ENCODE results near the gene NUCKS1.

The NUCKS1 gene

DNA sequence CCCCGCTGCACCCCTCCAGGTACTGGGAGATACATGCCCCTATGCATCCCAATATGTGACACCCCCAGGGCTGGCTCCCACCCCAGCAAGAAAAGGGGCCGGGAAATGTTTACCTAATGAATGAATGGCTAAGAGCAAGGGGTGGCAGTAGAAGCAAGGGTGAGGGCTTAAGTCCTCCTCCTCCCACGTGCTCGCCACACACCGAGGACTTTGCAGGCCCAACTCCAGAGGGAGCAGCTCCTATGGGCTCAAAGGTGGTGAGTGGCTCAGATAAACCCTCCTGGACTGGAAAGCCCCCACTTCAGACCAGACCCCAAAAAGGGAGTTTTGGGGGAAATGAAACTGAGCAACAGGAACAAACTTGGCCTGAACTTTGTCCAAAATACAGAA lies 81.0 kb downstream of the NUCKS1 start:
- no peak for DNase-seq

DNA sequence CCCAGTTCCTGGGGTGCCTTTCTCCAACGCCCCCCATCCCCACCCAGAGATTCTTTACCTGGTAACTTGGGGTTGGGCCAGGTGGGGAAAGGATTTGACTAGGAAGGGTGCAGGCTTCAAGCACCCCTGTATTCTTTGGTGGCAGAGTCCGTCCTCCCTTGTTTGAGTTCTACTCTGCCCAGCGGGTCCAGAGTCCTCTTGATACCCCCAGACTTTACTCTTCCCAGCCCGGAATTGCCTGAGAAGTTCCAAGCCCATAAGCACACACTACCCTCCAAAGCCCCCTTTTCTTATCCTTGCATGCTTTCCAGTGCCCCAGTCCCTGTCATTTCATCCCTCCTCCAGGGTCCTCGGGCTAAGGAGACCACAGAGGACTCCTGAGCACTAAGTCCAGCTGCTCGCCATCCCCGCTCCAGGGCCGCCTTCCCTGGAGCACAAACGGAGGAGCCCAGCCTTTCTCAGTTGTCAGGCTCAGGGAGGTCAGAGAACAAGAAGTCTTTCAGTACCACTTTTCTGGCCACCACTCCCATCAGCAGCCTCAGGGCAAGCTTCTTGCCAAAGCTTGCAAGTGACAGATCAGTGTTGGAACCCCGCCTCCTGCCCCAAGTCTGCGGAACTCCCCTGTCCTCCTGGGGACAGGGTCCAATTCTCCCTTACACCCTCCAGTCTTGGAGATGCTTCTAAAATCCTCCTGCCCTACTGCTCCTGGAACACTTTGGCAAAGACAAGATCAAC lies 81.9 kb downstream of the NUCKS1 start:
- peak in 4 of 14 donors; percentile 38 to 47 (median 38) for DNase-seq

DNA sequence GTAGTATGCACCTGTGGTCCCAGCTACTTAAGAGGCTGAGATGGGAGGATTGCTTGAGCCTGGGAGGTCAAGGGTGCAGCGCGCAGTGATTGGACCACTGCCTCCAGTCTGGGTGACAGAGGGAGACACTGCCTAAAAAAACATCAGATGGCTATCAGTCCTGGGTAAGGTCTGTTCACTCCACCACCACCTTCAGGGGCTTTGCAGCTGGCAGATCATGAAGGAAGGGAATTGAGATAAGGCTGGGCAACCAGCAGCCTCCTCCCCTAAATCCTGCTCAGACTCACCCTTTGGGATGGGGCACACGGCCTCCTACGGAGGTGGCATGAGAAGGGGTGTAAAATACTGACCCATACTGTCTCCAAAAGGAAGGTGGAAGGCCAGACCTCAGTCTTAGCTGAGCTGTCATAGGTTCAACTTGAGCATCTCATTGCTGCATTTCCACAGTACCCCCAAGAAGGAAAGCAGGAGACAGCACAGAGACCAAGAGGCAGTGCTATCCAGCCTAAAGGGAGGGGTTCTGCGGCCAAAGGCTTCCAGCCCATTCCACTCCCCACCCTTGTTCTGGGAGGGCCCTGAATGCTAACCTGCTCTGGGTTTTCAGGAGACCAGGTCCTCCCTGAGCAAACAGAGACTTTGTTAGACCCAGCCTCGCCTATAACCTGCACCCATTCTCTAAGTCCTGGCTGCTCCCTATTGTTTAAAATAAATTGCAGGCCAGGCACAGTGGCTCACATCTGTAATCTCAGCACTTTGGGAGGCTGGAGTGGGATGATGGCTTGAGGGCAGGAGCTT lies 83.4 kb downstream of the NUCKS1 start:
- DNase-seq = no peak

DNA sequence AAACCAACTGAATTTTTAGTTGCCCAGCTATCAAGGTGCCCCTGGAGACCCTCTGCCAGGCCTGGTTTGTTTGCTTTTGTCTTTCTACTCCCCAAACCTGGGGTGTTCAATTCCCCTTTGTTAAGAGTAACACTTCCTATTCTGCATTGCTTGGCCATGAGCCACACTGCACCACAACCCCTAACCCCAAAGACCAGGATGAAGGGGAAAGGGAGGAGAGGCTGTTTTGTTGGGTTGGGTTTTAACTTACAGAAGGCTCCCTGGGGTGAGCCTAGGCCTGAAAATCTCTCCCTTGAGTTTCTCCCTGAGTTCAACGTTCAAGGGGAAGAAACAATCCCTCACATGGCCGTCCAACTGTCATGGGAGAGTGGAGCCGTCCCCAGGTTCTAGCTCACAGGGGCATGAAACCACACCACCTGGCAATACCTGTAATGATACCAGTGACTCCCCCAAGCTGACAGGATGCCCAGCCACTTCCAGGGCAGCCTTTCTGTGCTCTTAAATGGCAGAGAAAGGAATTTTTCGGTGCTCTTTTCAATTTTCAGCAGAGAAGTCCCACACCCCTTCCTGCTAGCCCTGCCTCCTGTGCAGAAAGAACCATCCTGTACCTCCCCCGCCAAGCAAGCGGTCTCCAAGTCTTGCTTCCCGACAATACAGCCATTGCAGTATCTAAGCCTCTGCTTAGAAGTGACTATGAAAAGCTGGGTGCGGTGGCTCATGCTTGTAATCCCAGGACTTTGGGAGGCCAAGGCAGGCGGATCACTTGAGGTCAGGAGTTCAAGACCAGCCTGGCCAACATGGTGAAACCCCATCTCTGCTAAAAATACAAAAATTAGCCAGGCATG lies 84.6 kb downstream of the NUCKS1 start:
- no peak for DNase-seq

DNA sequence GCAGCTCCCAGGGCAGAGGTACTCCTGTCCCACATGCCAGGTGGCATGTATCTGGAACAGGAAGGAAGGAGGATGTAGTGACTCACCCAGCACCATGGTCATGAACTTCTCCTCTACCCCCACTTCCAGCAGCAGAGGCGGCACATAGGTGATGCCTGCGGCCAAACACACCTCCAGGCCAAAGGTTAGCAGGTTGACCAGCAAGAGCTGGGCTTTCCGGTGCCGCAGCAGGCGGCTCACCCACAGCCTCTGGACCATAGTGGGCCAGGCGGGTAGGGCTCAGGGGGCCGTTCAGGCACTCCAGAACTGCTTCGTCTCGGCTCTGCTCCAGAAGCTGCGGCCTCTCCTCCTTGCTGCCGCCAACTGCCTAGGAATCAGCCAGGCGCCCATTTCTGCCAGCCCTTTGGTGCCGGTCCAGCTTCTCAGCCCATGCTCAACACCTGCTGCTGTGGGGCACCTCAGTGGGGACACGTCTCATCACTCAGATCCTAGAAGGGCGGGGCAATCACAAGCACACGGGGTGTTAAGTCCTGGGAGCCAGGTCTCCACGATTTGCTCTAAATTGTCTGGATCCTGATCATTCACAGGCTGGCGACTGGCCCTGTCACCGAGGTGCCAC lies 85.5 kb downstream of the NUCKS1 start:
- DNase-seq = peak in 1 of 14 donors; percentile 25

DNA sequence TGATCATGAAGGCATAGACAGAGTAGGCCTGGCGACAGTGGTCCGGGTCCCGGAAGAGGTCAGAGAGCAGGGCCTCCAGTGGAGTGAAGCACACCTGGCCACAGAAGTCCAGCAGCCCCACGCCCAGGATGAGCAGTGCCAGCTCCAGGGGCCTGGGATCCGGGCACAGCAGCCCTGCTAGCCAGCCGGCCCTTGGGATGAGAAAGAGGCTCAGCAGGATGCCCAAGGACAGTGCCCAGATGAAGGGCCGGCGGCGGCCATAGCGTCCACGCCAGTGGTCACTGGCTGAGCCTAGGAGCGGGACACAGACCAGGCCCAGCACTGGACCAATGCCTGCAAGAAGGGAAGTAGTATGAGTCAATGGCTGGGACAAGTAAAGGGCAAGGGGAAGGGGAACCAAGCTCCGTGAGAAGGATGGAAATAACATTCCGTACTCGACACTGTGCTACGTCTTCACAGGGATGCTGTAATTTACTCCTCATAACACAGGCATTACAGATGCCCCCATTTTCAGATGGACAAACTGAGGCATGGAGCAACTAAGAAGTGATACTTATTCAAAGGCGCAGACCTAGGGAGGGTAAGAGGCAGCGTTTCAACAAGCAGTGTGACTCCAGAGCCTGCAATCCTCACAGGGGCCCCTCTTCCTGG lies 86.6 kb downstream of the NUCKS1 start:
- DNase-seq = no peak

All from C1 segment of cervical spinal cord (tissue), 14 donors.